ENCODE measurements around the gene CHRNA9. TPM values are rescaled to one million over a fixed set of nuclear protein-coding genes. Genes with fewer than 3 reads are reported as not detected.
"Not testable (repeated sequence)": the region's sequence is repeated elsewhere in the genome, so short reads cannot be mapped to it uniquely, and the experiment has no call there.

Gene CHRNA9
- polyA plus RNA-seq, 1 of the 3 experiments (the other 2 are of a cell fraction), result 0.05 TPM

DNA sequence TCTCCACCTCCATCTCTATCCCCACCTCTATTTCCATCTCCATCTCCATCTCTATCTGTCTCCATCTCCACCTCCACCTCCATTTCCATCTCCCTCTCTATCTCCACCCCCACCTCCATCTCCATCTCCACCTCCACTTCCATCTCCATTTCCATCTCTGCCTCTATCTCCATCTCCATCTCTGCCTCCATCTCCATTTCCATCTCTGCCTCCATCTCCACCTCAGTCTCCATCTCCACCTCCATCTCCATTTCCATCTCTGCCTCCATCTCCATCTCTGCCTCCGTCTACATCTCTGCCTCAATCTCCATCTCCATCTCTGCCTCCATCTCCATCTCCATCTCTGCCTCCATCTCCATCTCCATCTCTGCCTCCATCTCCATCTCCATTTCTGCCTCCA lies 40.8 kb upstream of the CHRNA9 start:
- H3K27me3 ChIP-seq (ENCODE audit: insufficient read depth), result no peaks in the 10 kb centered on the region
- H3K9ac ChIP-seq, result no peak overlapping the region
- H3K27ac ChIP-seq (ENCODE audit: low read depth in 2 of 2, low read length in 1 of 2), result no peak overlapping the region
- no peak overlapping the region for H2AFZ ChIP-seq (ENCODE audit: low read depth)
- ChIA-PET CTCF (no interaction called here), POLR2A (no interaction called here)
- no peaks in the 10 kb centered on the region for H3K9me2 ChIP-seq
- TF ChIP-seq, protein P1, sequence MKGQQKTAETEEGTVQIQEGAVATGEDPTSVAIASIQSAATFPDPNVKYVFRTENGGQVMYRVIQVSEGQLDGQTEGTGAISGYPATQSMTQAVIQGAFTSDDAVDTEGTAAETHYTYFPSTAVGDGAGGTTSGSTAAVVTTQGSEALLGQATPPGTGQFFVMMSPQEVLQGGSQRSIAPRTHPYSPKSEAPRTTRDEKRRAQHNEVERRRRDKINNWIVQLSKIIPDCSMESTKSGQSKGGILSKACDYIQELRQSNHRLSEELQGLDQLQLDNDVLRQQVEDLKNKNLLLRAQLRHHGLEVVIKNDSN (IDR thresholded peaks at IDR 0.05; ENCODE audit: borderline replicate concordance, low read depth), result no peak
- no peak for TF ChIP-seq GABPA (IDR thresholded peaks at IDR 0.05; ENCODE audit: low read depth)
- TF ChIP-seq, protein P2, sequence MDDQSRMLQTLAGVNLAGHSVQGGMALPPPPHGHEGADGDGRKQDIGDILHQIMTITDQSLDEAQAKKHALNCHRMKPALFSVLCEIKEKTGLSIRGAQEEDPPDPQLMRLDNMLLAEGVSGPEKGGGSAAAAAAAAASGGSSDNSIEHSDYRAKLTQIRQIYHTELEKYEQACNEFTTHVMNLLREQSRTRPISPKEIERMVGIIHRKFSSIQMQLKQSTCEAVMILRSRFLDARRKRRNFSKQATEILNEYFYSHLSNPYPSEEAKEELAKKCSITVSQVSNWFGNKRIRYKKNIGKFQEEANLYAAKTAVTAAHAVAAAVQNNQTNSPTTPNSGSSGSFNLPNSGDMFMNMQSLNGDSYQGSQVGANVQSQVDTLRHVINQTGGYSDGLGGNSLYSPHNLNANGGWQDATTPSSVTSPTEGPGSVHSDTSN (IDR thresholded peaks at IDR 0.05), result no peak
- no peak for TF ChIP-seq EZH2phosphoT487 (IDR thresholded peaks at IDR 0.05; ENCODE audit: borderline replicate concordance, low read depth)
- TF ChIP-seq YY1 (IDR thresholded peaks at IDR 0.05; ENCODE audit: low read depth), result no peak
- no peak for TF ChIP-seq CHD2 (IDR thresholded peaks at IDR 0.05; ENCODE audit: low read length, partially characterized antibody)
- TF ChIP-seq, protein P3, sequence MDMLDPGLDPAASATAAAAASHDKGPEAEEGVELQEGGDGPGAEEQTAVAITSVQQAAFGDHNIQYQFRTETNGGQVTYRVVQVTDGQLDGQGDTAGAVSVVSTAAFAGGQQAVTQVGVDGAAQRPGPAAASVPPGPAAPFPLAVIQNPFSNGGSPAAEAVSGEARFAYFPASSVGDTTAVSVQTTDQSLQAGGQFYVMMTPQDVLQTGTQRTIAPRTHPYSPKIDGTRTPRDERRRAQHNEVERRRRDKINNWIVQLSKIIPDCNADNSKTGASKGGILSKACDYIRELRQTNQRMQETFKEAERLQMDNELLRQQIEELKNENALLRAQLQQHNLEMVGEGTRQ (IDR thresholded peaks at IDR 0.05; ENCODE audit: borderline replicate concordance, low read depth, low read length), result no peak
- TF ChIP-seq NFIC (IDR thresholded peaks at IDR 0.05; ENCODE audit: borderline replicate concordance), result no peak
- no peak for TF ChIP-seq MEF2A (IDR thresholded peaks at IDR 0.05; ENCODE audit: borderline replicate concordance, low read depth)
- TF ChIP-seq, protein P4, sequence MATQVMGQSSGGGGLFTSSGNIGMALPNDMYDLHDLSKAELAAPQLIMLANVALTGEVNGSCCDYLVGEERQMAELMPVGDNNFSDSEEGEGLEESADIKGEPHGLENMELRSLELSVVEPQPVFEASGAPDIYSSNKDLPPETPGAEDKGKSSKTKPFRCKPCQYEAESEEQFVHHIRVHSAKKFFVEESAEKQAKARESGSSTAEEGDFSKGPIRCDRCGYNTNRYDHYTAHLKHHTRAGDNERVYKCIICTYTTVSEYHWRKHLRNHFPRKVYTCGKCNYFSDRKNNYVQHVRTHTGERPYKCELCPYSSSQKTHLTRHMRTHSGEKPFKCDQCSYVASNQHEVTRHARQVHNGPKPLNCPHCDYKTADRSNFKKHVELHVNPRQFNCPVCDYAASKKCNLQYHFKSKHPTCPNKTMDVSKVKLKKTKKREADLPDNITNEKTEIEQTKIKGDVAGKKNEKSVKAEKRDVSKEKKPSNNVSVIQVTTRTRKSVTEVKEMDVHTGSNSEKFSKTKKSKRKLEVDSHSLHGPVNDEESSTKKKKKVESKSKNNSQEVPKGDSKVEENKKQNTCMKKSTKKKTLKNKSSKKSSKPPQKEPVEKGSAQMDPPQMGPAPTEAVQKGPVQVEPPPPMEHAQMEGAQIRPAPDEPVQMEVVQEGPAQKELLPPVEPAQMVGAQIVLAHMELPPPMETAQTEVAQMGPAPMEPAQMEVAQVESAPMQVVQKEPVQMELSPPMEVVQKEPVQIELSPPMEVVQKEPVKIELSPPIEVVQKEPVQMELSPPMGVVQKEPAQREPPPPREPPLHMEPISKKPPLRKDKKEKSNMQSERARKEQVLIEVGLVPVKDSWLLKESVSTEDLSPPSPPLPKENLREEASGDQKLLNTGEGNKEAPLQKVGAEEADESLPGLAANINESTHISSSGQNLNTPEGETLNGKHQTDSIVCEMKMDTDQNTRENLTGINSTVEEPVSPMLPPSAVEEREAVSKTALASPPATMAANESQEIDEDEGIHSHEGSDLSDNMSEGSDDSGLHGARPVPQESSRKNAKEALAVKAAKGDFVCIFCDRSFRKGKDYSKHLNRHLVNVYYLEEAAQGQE (IDR thresholded peaks at IDR 0.05; ENCODE audit: low read depth, low read length), result no peak
- no peak for TF ChIP-seq POLR2AphosphoS5 (IDR thresholded peaks at IDR 0.05; ENCODE audit: low read depth, low read length)
- no peak for TF ChIP-seq TEAD4 (IDR thresholded peaks at IDR 0.05; ENCODE audit: borderline replicate concordance, insufficient read depth)
- no peak for TF ChIP-seq MXI1 (IDR thresholded peaks at IDR 0.05; ENCODE audit: low read depth, low read length)
- no peak for TF ChIP-seq EP300 (IDR thresholded peaks at IDR 0.05; ENCODE audit: borderline replicate concordance in 1 of 2, low read depth in 1 of 2, low read length in 1 of 2)
- TF ChIP-seq FOSL2 (IDR thresholded peaks at IDR 0.05; ENCODE audit: borderline replicate concordance, low read depth), result no peak
- TF ChIP-seq RAD21 (IDR thresholded peaks at IDR 0.05; ENCODE audit: low read length), result no peak
- WGBS (ENCODE audit: low lambda C conversion rate), result 33% methylated on average over 1 of the region's 1 CpG
- H3K4me1 ChIP-seq (ENCODE audit: control insufficient read depth in 1 of 2, insufficient read depth in 2 of 2, low read depth in 1 of 2, low read length in 1 of 2), result no peaks in the 10 kb centered on the region
- no peaks in the 10 kb centered on the region for H3K9me3 ChIP-seq
- no peak overlapping the region for H3K4me2 ChIP-seq
- peaks cover 11% of the 10 kb centered on the region for H3F3A ChIP-seq (replicated peaks; ENCODE audit: insufficient read depth)
- H4K20me1 ChIP-seq (ENCODE audit: insufficient read depth), result no peaks in the 10 kb centered on the region
- H3K79me2 ChIP-seq (ENCODE audit: insufficient read depth), result no peaks in the 10 kb centered on the region
- no peaks in the 10 kb centered on the region for H3K36me3 ChIP-seq (replicated peaks in 1 of 2; ENCODE audit: control insufficient read depth in 1 of 2, insufficient read depth in 2 of 2, low read length in 1 of 2)
- no peak overlapping the region for H3K4me3 ChIP-seq (ENCODE audit: low read depth in 2 of 2, low read length in 1 of 2)
- no peak for DNase-seq

DNA sequence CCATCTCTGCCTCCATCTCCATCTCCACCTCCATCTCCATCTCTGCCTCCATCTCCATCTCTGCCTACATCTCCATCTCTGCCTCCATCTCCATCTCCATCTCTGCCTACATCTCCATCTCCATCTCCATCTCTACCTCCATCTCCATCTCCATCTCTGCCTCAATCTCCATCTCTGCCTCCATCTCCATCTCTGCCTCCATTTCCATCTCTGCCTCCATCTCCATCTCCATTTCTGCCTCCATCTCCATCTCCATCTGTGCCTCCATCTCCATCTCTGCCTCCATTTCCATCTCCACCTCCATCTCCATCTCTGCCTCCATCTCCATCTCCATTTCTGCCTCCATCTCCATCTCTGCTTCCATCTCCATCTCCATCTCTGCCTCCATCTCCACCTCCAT lies 40.1 kb upstream of the CHRNA9 start:
- H3K27me3 ChIP-seq (ENCODE audit: insufficient read depth); H3K9me2 ChIP-seq; POLR2A ChIA-PET; H3K9ac ChIP-seq; H3K4me2 ChIP-seq; H2AFZ ChIP-seq (ENCODE audit: low read depth); H4K20me1 ChIP-seq (ENCODE audit: insufficient read depth); CTCF ChIA-PET; H3K4me3 ChIP-seq (ENCODE audit: low read depth in 2 of 2, low read length in 1 of 2); DNase-seq; H3K4me1 ChIP-seq (ENCODE audit: control insufficient read depth in 1 of 2, insufficient read depth in 2 of 2, low read depth in 1 of 2, low read length in 1 of 2); H3K27ac ChIP-seq (ENCODE audit: low read depth in 2 of 2, low read length in 1 of 2); H3K9me3 ChIP-seq; H3K36me3 ChIP-seq (replicated peaks in 1 of 2; ENCODE audit: control insufficient read depth in 1 of 2, insufficient read depth in 2 of 2, low read length in 1 of 2); H3K79me2 ChIP-seq (ENCODE audit: insufficient read depth): not testable (repeated sequence)
- peaks cover 11% of the 10 kb centered on the region for H3F3A ChIP-seq (replicated peaks; ENCODE audit: insufficient read depth)
